VCaP (cell line): Measurements from ENCODE around the gene IER3IP1.
"Not testable (repeated sequence)": the region's sequence is repeated elsewhere in the genome, so short reads cannot be mapped to it uniquely, and the experiment has no call there.

Experiments
- H3K27ac ChIP-seq: fragments of 450-650 bp; 2 replicates; pipeline ENCODE4 v1.5.1; 2017
- CTCF ChIP-seq: fragments of 450-650 bp; conservative IDR thresholded peaks from 2 replicates; pipeline ENCODE4 v1.5.1; 2017; ENCODE audit warnings: mild to moderate bottlenecking, moderate library complexity

The IER3IP1 gene

GRCh38 chr18:47191961-47192360 lies 15.8 kb upstream of the IER3IP1 start:
- no peak overlapping the region for H3K27ac ChIP-seq
- TF ChIP-seq CTCF = no peak

- TF ChIP-seq CTCF = no peak
- H3K27ac ChIP-seq = no peak overlapping the region
Measured at GRCh38 chr18:47187721-47188120, 11.6 kb upstream of the IER3IP1 start.

GRCh38 chr18:47184419-47185050 lies 8.4 kb upstream of the IER3IP1 start:
- no peak overlapping the region for H3K27ac ChIP-seq
- TF ChIP-seq CTCF = no peak

- not testable (repeated sequence) for H3K27ac ChIP-seq
Measured at GRCh38 chr18:47182156-47182555, 6.0 kb upstream of the IER3IP1 start.

- no peak overlapping the region for H3K27ac ChIP-seq
- no peak for TF ChIP-seq CTCF
Measured at GRCh38 chr18:47180765-47181164, 4.6 kb upstream of the IER3IP1 start.

GRCh38 chr18:47179520-47179919 lies 3.4 kb upstream of the IER3IP1 start:
- H3K27ac ChIP-seq = no peak overlapping the region
- no peak for TF ChIP-seq CTCF

GRCh38 chr18:47175283-47175897 lies 774 bp downstream of the IER3IP1 start:
- H3K27ac ChIP-seq = peak overlapping the region; percentile 86

More at GRCh38 chr18:47175283-47175897, 774 bp downstream of the IER3IP1 start:
- no peak for TF ChIP-seq CTCF
